ENCODE data around the gene AGPAT4.

Gene AGPAT4

GRCh38 chr6:161254126-161254463, 19.8 kb downstream of the AGPAT4 start:
- no peak for DNase-seq

GRCh38 chr6:161251345-161251744, 22.5 kb downstream of the AGPAT4 start:
- DNase-seq, result no peak

- no peak for DNase-seq
Measured at GRCh38 chr6:161249327-161249726, 24.5 kb downstream of the AGPAT4 start.

- DNase-seq, result no peak
Measured at GRCh38 chr6:161246725-161247124, 27.1 kb downstream of the AGPAT4 start.

GRCh38 chr6:161245363-161245762, 28.5 kb downstream of the AGPAT4 start:
- no peak for DNase-seq

- no peak for DNase-seq
Measured at GRCh38 chr6:161244725-161245124, 29.1 kb downstream of the AGPAT4 start.

- no peak for DNase-seq
Measured at GRCh38 chr6:161242779-161243693, 30.8 kb downstream of the AGPAT4 start.

GRCh38 chr6:161242113-161242512, 31.7 kb downstream of the AGPAT4 start:
- no peak for DNase-seq

GRCh38 chr6:161239001-161239400, 34.9 kb downstream of the AGPAT4 start:
- no peak for DNase-seq

GRCh38 chr6:161238500-161238899, 35.4 kb downstream of the AGPAT4 start:
- DNase-seq, result no peak

- no peak for DNase-seq
Measured at GRCh38 chr6:161238081-161238480, 35.8 kb downstream of the AGPAT4 start.

- DNase-seq, result no peak
Measured at GRCh38 chr6:161237176-161237575, 36.7 kb downstream of the AGPAT4 start.

- no peak for DNase-seq
Measured at GRCh38 chr6:161235776-161236633, 37.9 kb downstream of the AGPAT4 start.

- no peak for DNase-seq
Measured at GRCh38 chr6:161233986-161234661, 39.7 kb downstream of the AGPAT4 start.

GRCh38 chr6:161232467-161232866, 41.4 kb downstream of the AGPAT4 start:
- no peak for DNase-seq

GRCh38 chr6:161232010-161232409, 41.9 kb downstream of the AGPAT4 start:
- DNase-seq, result no peak

- DNase-seq, result no peak
Measured at GRCh38 chr6:161230339-161230738, 43.5 kb downstream of the AGPAT4 start.

- no peak for DNase-seq
Measured at GRCh38 chr6:161228921-161229591, 44.8 kb downstream of the AGPAT4 start.

- no peak for DNase-seq
Measured at GRCh38 chr6:161228096-161228495, 45.8 kb downstream of the AGPAT4 start.

GRCh38 chr6:161227004-161227960, 46.6 kb downstream of the AGPAT4 start:
- no peak for DNase-seq

All from NCI-H2029 treated with DMSO at 0.1 percent for 48 hours (cell line).